Cardiac fibroblast (primary cell): ENCODE results near the gene CTIF.
A peak's percentile ranks its signal among the peaks of the same experiment; 100 is the strongest.

Source experiments
- DNase-seq, 2 donors: peaks; one replicate each; pipeline versions ENCODE4 v3.0.0 to v3.0.0-alpha.2; 2010; ENCODE audit warnings: low read depth in 2 of 2
- H3K4me3 ChIP-seq, 2 donors: replicated peaks in 1 of 2; 1 replicate in 1 of 2; 2 replicates in 1 of 2; pipeline ENCODE4 v1.5.1; 2011; ENCODE audit warnings: low read depth in 2 of 2, low read length in 2 of 2, mild to moderate bottlenecking in 2 of 2, moderate library complexity in 1 of 2
- CTCF ChIP-seq: IDR thresholded peaks from one replicate; pipeline ENCODE4 v1.5.1; 2011; ENCODE audit warnings: low read depth, mild to moderate bottlenecking, low read length, inconsistent platforms

CTIF gene

GRCh38 chr18:48675912-48676311 is 137.1 kb downstream of the CTIF start:
- no peak for TF ChIP-seq CTCF
- no peak for DNase-seq
- H3K4me3 ChIP-seq, result no peak overlapping the region

- no peak for DNase-seq
- no peak overlapping the region for H3K4me3 ChIP-seq
- no peak for TF ChIP-seq CTCF
Measured at GRCh38 chr18:48676346-48676745, 137.5 kb downstream of the CTIF start.

GRCh38 chr18:48676756-48677368 is 138.0 kb downstream of the CTIF start:
- TF ChIP-seq CTCF, result peak; percentile 77
- DNase-seq, result peak; percentile 59 to 60
- H3K4me3 ChIP-seq, result no peak overlapping the region

- no peak overlapping the region for H3K4me3 ChIP-seq
- no peak for DNase-seq
- no peak for TF ChIP-seq CTCF
Measured at GRCh38 chr18:48678237-48679115, 139.6 kb downstream of the CTIF start.

GRCh38 chr18:48679236-48679635 is 140.4 kb downstream of the CTIF start:
- TF ChIP-seq CTCF, result no peak
- DNase-seq, result peak in 1 of 2 donors; percentile 34
- no peak overlapping the region for H3K4me3 ChIP-seq

- H3K4me3 ChIP-seq, result no peak overlapping the region
- TF ChIP-seq CTCF, result peak; percentile 35
- peak; percentile 59 to 64 for DNase-seq
Measured at GRCh38 chr18:48680339-48681250, 141.8 kb downstream of the CTIF start.
